Small intestine (tissue), 7 donors: ENCODE results near the gene CGB3. TPM values are rescaled to one million over a fixed set of nuclear protein-coding genes. Genes with fewer than 3 reads are reported as not detected.
"Not testable (repeated sequence)": the region's sequence is repeated elsewhere in the genome, so short reads cannot be mapped to it uniquely, and the experiment has no call there.

Source experiments
- DNase-seq, 2 donors: peaks; one replicate each; pipeline versions ENCODE4 v3.0.0 to v3.0.0-alpha.2; 2013
- FAIRE-seq: peaks from 2 replicates; lab custom pipeline; 2012; peaks lifted over from hg19 to GRCh38; lab: Jason Lieb, UNC
- H3K27ac ChIP-seq, 3 donors: one replicate each; pipeline ENCODE4 v1.5.1; 2013; ENCODE audit warnings: low read length in 2 of 3, mild to moderate bottlenecking in 2 of 3, control low read depth in 1 of 3, inconsistent platforms in 1 of 3, low read depth in 1 of 3, moderate library complexity in 1 of 3
- H3K27me3 ChIP-seq, 3 donors: one replicate each; pipeline ENCODE4 v1.6.1; 2013; ENCODE audit warnings: low read length in 3 of 3, inconsistent platforms in 1 of 3; ENCODE audit not compliant: control insufficient read depth in 3 of 3, insufficient read depth in 3 of 3
- H3K36me3 ChIP-seq, 3 donors: one replicate each; pipeline ENCODE4 v1.6.1; 2013; ENCODE audit warnings: low read length in 3 of 3, inconsistent platforms in 1 of 3, low read depth in 1 of 3, mild to moderate bottlenecking in 1 of 3, moderate library complexity in 1 of 3; ENCODE audit not compliant: control insufficient read depth in 3 of 3, insufficient read depth in 2 of 3
- H3K4me1 ChIP-seq, 3 donors: one replicate each; pipeline ENCODE4 v1.6.1; 2013; ENCODE audit warnings: low read length in 2 of 3, inconsistent platforms in 1 of 3, low read depth in 1 of 3, mild to moderate bottlenecking in 1 of 3, moderate library complexity in 1 of 3; ENCODE audit not compliant: control insufficient read depth in 3 of 3, insufficient read depth in 2 of 3
- H3K4me3 ChIP-seq, 3 donors: one replicate each; pipeline ENCODE4 v1.5.1; 2013; ENCODE audit warnings: low read length in 3 of 3, control low read depth in 1 of 3, inconsistent platforms in 1 of 3, low read depth in 1 of 3, mild to moderate bottlenecking in 1 of 3, moderate library complexity in 1 of 3
- H3K9me3 ChIP-seq, 2 donors: one replicate each; pipeline ENCODE4 v1.6.1; 2013; ENCODE audit warnings: low read depth in 1 of 2, low read length in 1 of 2; ENCODE audit not compliant: control insufficient read depth in 2 of 2, insufficient read depth in 1 of 2
- WGBS, 3 donors: extraction: QIAGEN DNeasy Blood & Tissue Kit; methylation state at CpG; one replicate each; pipeline ENCODE4 v1.1.7; 2013; 5-methylcytosine and 5-hydroxymethylcytosine counted together
- polyA plus RNA-seq, 4 donors: library from polyadenylated mRNA; stranded (reverse) in 3 of 4; unstranded in 1 of 4; fragments of 200-250 nt in 3 of 4; fragments of 120-200 nt in 1 of 4; gene quantifications; one replicate each; pipeline versions ENCODE4 v1.2.1 to v1.2.3, GENCODE V29; 2013
- donor health status: healthy with polysubstance abuse.
- donor health status: control.
- donor health status: control.
- donor health status: Bipolar disorder and iron deficiency.
- donor health status: healthy.

The CGB3 gene
- polyA plus RNA-seq, 4 donors, result not detected

GRCh38 chr19:49025088-49025487 lies 955 bp upstream of the CGB3 start:
- H3K4me3 ChIP-seq, DNase-seq, H3K36me3 ChIP-seq, H3K9me3 ChIP-seq, H3K4me1 ChIP-seq, FAIRE-seq, H3K27ac ChIP-seq: not testable (repeated sequence)
- peaks cover 0 to 21% (median 0%) of the 10 kb centered on the region in 3 donors for H3K27me3 ChIP-seq
- WGBS, 3 donors, result 67 to 87% (median 79%) methylated on average over 3 to 4 of the region's 6 CpGs

- Histone ChIP-seq H3K27me3 (peaks cover 0 to 39% (median 0%) of the 10 kb centered on the region in 3 donors), H3K4me1 (peaks cover 0 to 11% (median 4%) of the 10 kb centered on the region in 3 donors), H3K27ac (no peak overlapping the region), H3K4me3 (no peak overlapping the region), H3K9me3 (no peaks in the 10 kb centered on the region), H3K36me3 (peaks cover 0 to under 1% (median 0%) of the 10 kb centered on the region in 3 donors)
- FAIRE-seq, result no peak
- WGBS, 3 donors, result 81 to 88% (median 86%) methylated on average over 9 of the region's 9 CpGs
- no peak for DNase-seq
Measured at GRCh38 chr19:49022116-49022515, 2.0 kb downstream of the CGB3 start.

DNA sequence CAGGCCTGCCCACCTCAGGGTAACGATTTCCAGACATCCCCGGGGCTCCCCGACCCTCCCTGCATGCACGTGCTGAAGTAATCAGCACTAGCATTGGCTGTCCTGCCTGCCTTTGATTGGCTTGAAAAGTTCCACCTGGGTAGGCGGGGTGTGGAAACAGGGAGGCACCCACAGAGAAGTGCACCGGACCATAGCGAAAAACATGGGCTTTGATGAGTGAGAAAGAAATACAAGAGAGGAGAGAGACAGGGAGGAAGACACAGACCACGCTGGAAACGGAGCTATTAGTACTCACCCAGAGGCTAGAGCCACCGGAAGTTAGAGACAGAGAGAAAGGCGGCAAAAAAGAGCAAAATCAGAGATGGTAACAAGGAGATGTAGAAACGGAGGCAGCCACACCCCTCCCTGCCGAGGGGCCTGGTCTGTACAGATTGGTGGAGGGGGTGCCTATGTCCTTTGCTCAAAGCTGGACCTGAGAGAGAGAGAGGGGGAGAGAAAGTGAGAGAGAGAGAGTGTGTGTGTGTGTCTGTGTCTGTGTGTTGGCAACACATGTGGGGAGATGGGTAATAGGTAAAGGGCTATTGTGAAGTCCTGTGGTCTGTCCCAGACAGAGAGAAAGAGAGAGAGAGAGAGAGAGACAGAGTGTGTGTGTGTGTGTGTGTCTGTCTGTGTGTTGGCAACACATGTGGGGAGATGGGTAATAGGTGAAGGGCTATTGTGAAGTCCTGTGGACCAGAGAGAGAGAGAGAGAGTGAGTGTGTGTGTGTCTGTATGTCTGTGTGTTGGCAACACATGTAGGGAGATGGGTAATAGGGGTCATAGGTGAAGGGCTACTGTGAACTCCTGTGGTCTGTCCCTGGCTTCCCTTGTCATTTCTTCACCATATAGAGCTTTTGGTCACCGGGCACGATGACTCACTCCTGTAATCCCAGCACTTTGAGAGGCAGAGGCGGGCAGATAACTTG lies 2.9 kb downstream of the CGB3 start:
- H3K4me3 ChIP-seq, result no peak overlapping the region
- H3K27me3 ChIP-seq, result peaks cover 0 to 39% (median 0%) of the 10 kb centered on the region in 3 donors
- peaks cover 0 to 11% (median 4%) of the 10 kb centered on the region in 3 donors for H3K4me1 ChIP-seq
- no peaks in the 10 kb centered on the region for H3K9me3 ChIP-seq
- FAIRE-seq (no peak), DNase-seq (no peak)
- H3K27ac ChIP-seq, result no peak overlapping the region
- H3K36me3 ChIP-seq, result peaks cover 0 to 7% (median 0%) of the 10 kb centered on the region in 3 donors
- 15 to 32% (median 17%) methylated on average over 16 of the region's 16 CpGs for WGBS, 3 donors

GRCh38 chr19:49020342-49020741 lies 3.8 kb downstream of the CGB3 start:
- FAIRE-seq, result no peak

GRCh38 chr19:49019242-49019932 lies 4.7 kb downstream of the CGB3 start:
- no peaks in the 10 kb centered on the region for H3K9me3 ChIP-seq

More at GRCh38 chr19:49020342-49020741, 3.8 kb downstream of the CGB3 start:
- Histone ChIP-seq H3K27me3 (peaks cover 0 to 39% (median 0%) of the 10 kb centered on the region in 3 donors), H3K27ac (no peak overlapping the region), H3K4me1 (peaks cover 0 to 11% (median 4%) of the 10 kb centered on the region in 3 donors), H3K36me3 (peaks cover 0 to 16% (median 3%) of the 10 kb centered on the region in 3 donors), H3K9me3 (no peaks in the 10 kb centered on the region), H3K4me3 (no peak overlapping the region)
- 42 to 76% (median 44%) methylated on average over 11 of the region's 11 CpGs for WGBS, 3 donors
- no peak for DNase-seq

GRCh38 chr19:49018388-49019241 lies 5.5 kb downstream of the CGB3 start:
- H3K4me3 ChIP-seq, result peak overlapping the region in 2 of 3 donors; percentile 18 to 55
- H3K27ac ChIP-seq, FAIRE-seq, H3K9me3 ChIP-seq: not testable (repeated sequence)
- peaks cover 0 to 11% (median 4%) of the 10 kb centered on the region in 3 donors for H3K4me1 ChIP-seq
- H3K27me3 ChIP-seq, result peaks cover 0 to 39% (median 0%) of the 10 kb centered on the region in 3 donors
- H3K36me3 ChIP-seq, result peaks cover 0 to 33% (median 5%) of the 10 kb centered on the region in 3 donors
- 1 to 4% (median 3%) methylated on average over 43 to 50 of the region's 50 CpGs for WGBS, 3 donors
- DNase-seq, result peak; percentile 40 to 41

More at GRCh38 chr19:49019242-49019932, 4.7 kb downstream of the CGB3 start:
- Histone ChIP-seq H3K4me3 (peak overlapping the region in 2 of 3 donors; percentile 19 to 55), H3K27ac (no peak overlapping the region), H3K36me3 (peaks cover 0 to 25% (median 5%) of the 10 kb centered on the region in 3 donors), H3K27me3 (peaks cover 0 to 39% (median 0%) of the 10 kb centered on the region in 3 donors), H3K4me1 (peaks cover 0 to 11% (median 4%) of the 10 kb centered on the region in 3 donors)
- WGBS, 3 donors, result 5 to 17% (median 10%) methylated on average over 41 of the region's 41 CpGs
- DNase-seq (peak; percentile 61 to 81), FAIRE-seq (no peak)

DNA sequence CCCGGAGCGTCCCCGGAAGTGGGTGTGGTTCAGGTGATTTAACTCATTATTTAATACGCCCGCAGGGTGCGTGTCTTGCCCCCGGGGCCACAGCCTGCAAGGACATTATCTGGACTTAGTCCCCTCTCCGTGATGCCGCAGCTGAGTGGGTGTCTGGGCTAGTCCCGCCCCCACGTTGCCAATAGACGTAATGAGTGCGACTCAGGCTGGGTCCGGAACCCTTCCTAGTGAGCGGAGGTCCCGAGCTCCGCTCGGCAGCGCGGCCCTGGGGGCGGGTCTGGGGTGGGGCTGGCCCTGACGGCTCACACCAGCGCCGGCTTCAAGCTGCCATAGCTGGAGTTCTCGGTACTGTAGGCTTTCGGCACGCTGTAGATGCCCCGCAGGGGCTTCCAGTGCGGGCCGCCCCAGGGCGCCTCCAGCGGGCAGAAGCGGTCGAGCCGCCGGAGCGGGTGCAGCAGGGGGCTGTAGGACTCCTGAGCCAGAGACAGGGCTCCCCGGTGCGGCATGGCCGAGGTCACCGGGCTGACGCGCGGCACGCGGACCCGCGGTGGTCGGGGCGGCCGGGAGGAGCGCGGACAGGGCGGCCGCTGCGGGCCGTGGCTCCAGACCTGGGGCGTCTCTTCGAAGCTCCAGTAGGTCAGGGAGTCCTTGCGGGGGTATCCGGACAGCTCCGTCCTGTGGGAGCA lies 6.3 kb downstream of the CGB3 start:
- peaks cover 0 to 37% (median 5%) of the 10 kb centered on the region in 3 donors for H3K36me3 ChIP-seq
- 0 to 1% (median 0%) methylated on average over 50 to 62 of the region's 62 CpGs for WGBS, 3 donors
- H3K4me3 ChIP-seq, result peak overlapping the region; percentile 22 to 55 (median 39)
- peaks cover 0 to 11% (median 4%) of the 10 kb centered on the region in 3 donors for H3K4me1 ChIP-seq
- no peaks in the 10 kb centered on the region for H3K9me3 ChIP-seq
- H3K27ac ChIP-seq, result peak overlapping the region in 1 of 3 donors; percentile 27
- peak; percentile 77 to 80 for DNase-seq
- H3K27me3 ChIP-seq, result peaks cover 0 to 39% (median 0%) of the 10 kb centered on the region in 3 donors
- no peak for FAIRE-seq
